Right lobe of liver (tissue), 4 donors: ENCODE data around the gene PDSS1.

Experiments
- POLR2A ChIP-seq: fragments of 450-650 bp; IDR thresholded peaks from one replicate; pipeline ENCODE4 v1.6.1; 2017; ENCODE audit warnings: antibody characterized with exemption, mild to moderate bottlenecking
- TF ChIP-seq, protein P1 (sequence below), 4 donors: fragments of 200-600 bp in 3 of 4; fragments of 450-650 bp in 1 of 4; IDR thresholded peaks; one replicate each; pipeline versions ENCODE4 v1.5.1 to v1.8.0; 2016 to 2022; ENCODE audit warnings: antibody characterized with exemption in 4 of 4, mild to moderate bottlenecking in 2 of 4
- donor health status: DM: no; HTN: no; CAD: no.
- donor health status: DM: no; HTN: no; CAD: no.
- donor health status: DM: no; HTN: yes; CAD: no.

DNA sequence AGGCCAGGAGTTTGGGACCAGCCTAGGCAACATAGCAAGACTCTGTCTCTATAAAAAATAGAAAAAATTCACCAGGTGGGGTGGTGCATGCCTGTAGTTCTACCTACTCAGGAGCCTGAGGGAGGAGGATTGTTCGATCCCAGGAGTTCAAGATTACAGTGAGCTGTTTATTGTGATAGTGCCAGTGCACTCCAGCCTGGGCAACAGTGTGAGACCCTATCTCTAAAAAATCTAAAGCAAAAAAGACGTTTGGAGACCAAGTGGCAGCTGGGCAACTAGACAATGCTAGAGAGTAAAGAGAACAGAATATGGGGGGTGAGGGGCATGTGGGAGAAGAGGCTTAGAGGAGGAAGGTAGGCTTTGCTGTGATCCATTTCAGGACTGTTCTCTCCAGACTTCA, 1.4 kb downstream of the PDSS1 start:
- TF ChIP-seq, protein P1, sequence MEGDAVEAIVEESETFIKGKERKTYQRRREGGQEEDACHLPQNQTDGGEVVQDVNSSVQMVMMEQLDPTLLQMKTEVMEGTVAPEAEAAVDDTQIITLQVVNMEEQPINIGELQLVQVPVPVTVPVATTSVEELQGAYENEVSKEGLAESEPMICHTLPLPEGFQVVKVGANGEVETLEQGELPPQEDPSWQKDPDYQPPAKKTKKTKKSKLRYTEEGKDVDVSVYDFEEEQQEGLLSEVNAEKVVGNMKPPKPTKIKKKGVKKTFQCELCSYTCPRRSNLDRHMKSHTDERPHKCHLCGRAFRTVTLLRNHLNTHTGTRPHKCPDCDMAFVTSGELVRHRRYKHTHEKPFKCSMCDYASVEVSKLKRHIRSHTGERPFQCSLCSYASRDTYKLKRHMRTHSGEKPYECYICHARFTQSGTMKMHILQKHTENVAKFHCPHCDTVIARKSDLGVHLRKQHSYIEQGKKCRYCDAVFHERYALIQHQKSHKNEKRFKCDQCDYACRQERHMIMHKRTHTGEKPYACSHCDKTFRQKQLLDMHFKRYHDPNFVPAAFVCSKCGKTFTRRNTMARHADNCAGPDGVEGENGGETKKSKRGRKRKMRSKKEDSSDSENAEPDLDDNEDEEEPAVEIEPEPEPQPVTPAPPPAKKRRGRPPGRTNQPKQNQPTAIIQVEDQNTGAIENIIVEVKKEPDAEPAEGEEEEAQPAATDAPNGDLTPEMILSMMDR (IDR thresholded peaks at IDR 0.05), result no peak
- no peak for TF ChIP-seq POLR2A
